Keratinocyte (primary cell): ENCODE data around the gene FNIP2. TPM values are rescaled to one million over a fixed set of nuclear protein-coding genes. Genes with fewer than 3 reads are reported as not detected.

ENCODE experiments used
- DNase-seq: peaks from one replicate; pipeline ENCODE4 v3.0.0-alpha.2; 2011; ENCODE audit warnings: low read depth, missing footprints, low spot score
- FAIRE-seq: peaks from 2 replicates; lab custom pipeline; 2011; peaks lifted over from hg19 to GRCh38; lab: Jason Lieb, UNC
- H2AFZ ChIP-seq: 2 replicates; pipeline ENCODE4 v1.6.0; 2012; ENCODE audit warnings: low read length, control low read depth, inconsistent platforms; ENCODE audit not compliant: control insufficient read depth
- H3K27ac ChIP-seq: 2 replicates; pipeline ENCODE4 v1.5.1; 2011; ENCODE audit warnings: low read length; ENCODE audit not compliant: control insufficient read depth, insufficient read depth
- H3K27me3 ChIP-seq: 3 replicates; pipeline ENCODE4 v1.6.0; 2011; ENCODE audit warnings: low read length; ENCODE audit not compliant: control insufficient read depth, insufficient read depth; ENCODE audit errors: extremely low read depth
- H3K36me3 ChIP-seq, 2 experiments: 2 replicates in 1 of 2; 3 replicates in 1 of 2; pipeline ENCODE4 v1.5.1; 2011; ENCODE audit warnings: low read length in 2 of 2, mild to moderate bottlenecking in 1 of 2; ENCODE audit not compliant: control insufficient read depth in 2 of 2, insufficient read depth in 2 of 2; ENCODE audit errors: extremely low read depth in 1 of 2
- H3K4me1 ChIP-seq: 3 replicates; pipeline ENCODE4 v1.5.1; 2011; ENCODE audit warnings: low read length; ENCODE audit not compliant: control insufficient read depth, insufficient read depth; ENCODE audit errors: extremely low read depth
- H3K4me2 ChIP-seq: 3 replicates; pipeline ENCODE4 v1.6.0; 2011; ENCODE audit warnings: low read depth, low read length; ENCODE audit not compliant: control insufficient read depth, insufficient read depth; ENCODE audit errors: extremely low read depth
- H3K4me3 ChIP-seq, 3 experiments: fragments of 200-600 bp in 1 of 3; sonication (generic) in 1 of 3; 2 replicates in 2 of 3; 3 replicates in 1 of 3; pipeline ENCODE4 v1.5.1; 2011 to 2016; ENCODE audit warnings: low read length in 3 of 3, mild to moderate bottlenecking in 3 of 3, control low read depth in 2 of 3, inconsistent platforms in 1 of 3, low read depth in 1 of 3, mixed read lengths in 1 of 3, mixed run types in 1 of 3, moderate library complexity in 1 of 3; ENCODE audit not compliant: control insufficient read depth in 2 of 3, insufficient read depth in 2 of 3; ENCODE audit errors: extremely low read depth in 1 of 3
- H3K79me2 ChIP-seq: 2 replicates; pipeline ENCODE4 v1.6.0; 2012; ENCODE audit warnings: low read length; ENCODE audit not compliant: control insufficient read depth, insufficient read depth
- H3K9ac ChIP-seq: 3 replicates; pipeline ENCODE4 v1.6.0; 2011; ENCODE audit warnings: low read length; ENCODE audit not compliant: control insufficient read depth, insufficient read depth; ENCODE audit errors: extremely low read depth
- H3K9me1 ChIP-seq: 3 replicates; pipeline ENCODE4 v1.6.0; 2011; ENCODE audit warnings: low read length; ENCODE audit not compliant: control insufficient read depth, insufficient read depth; ENCODE audit errors: extremely low read depth
- H3K9me3 ChIP-seq: 2 replicates; pipeline ENCODE4 v1.5.1; 2012; ENCODE audit warnings: low read depth, low read length; ENCODE audit not compliant: control insufficient read depth
- H4K20me1 ChIP-seq: 3 replicates; pipeline ENCODE4 v1.6.0; 2011; ENCODE audit warnings: low read length; ENCODE audit not compliant: control insufficient read depth, insufficient read depth; ENCODE audit errors: extremely low read depth
- EZH2 ChIP-seq: IDR thresholded peaks from one replicate; pipeline ENCODE4 v1.6.1; 2012; ENCODE audit warnings: inconsistent platforms, mild to moderate bottlenecking, low read length, moderate library complexity
- dilution Hi-C: fragments of 300-500 bp; cut with MboI; formaldehyde crosslinking; loops from one replicate; pipeline ENCODE4 v1.7.0; 2020; ENCODE audit warnings: low sequenced_read_pairs; ENCODE audit not compliant: extremely low pct_ligation_motif_present
- polyA plus RNA-seq, 5 experiments: library from polyadenylated mRNA; depleted of rRNA in 3 of 5; stranded (reverse) in 3 of 5; stranded (forward) in 1 of 5; unstranded in 1 of 5; fragments of >200 nt; gene quantifications; 1 replicate in 1 of 5; 2 replicates in 3 of 5; 3 replicates in 1 of 5; pipeline versions ENCODE4 v1.2.1 to v1.2.3, GENCODE V29; 2011 to 2012; ENCODE audit warnings: missing spikeins in 2 of 5, low read depth in 1 of 5, low replicate concordance in 1 of 5
- TF ChIP-seq, protein P1 (sequence below), 3 experiments: IDR thresholded peaks in 1 of 3; conservative IDR thresholded peaks in 1 of 3; optimal IDR thresholded peaks in 1 of 3; 2 replicates in 2 of 3; 3 replicates in 1 of 3; pipeline versions ENCODE3 to v1.5.1; 2011; ENCODE audit warnings: low read length in 3 of 3, mild to moderate bottlenecking in 3 of 3, moderate library complexity in 2 of 3, control low read depth in 1 of 3, inconsistent platforms in 1 of 3; ENCODE audit not compliant: insufficient read depth in 2 of 3; ENCODE audit errors: extremely low read depth in 1 of 3

The FNIP2 gene
- polyA plus RNA-seq, 1 donor (not counting 4 experiments of a cell fraction or from before 2014, with no cell fraction given) = 6.2 TPM

- H3K4me3 ChIP-seq = no peak overlapping the region
- DNase-seq = no peak
- no peaks in the 10 kb centered on the region for H3K79me2 ChIP-seq
- H3K4me1 ChIP-seq = no peaks in the 10 kb centered on the region
- no peak overlapping the region for H2AFZ ChIP-seq
- no peak for TF ChIP-seq EZH2
- TF ChIP-seq, protein P1, sequence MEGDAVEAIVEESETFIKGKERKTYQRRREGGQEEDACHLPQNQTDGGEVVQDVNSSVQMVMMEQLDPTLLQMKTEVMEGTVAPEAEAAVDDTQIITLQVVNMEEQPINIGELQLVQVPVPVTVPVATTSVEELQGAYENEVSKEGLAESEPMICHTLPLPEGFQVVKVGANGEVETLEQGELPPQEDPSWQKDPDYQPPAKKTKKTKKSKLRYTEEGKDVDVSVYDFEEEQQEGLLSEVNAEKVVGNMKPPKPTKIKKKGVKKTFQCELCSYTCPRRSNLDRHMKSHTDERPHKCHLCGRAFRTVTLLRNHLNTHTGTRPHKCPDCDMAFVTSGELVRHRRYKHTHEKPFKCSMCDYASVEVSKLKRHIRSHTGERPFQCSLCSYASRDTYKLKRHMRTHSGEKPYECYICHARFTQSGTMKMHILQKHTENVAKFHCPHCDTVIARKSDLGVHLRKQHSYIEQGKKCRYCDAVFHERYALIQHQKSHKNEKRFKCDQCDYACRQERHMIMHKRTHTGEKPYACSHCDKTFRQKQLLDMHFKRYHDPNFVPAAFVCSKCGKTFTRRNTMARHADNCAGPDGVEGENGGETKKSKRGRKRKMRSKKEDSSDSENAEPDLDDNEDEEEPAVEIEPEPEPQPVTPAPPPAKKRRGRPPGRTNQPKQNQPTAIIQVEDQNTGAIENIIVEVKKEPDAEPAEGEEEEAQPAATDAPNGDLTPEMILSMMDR (optimal IDR thresholded peaks at IDR 0.05 in 1 of 3, IDR thresholded peaks at IDR 0.05 in 1 of 3, conservative IDR thresholded peaks at IDR 0.05 in 1 of 3; ENCODE audit: extremely low read depth in 1 of 3, insufficient read depth in 2 of 3, low read length in 3 of 3) = no peak
- H3K4me2 ChIP-seq = no peak overlapping the region
- no peaks in the 10 kb centered on the region for H3K27me3 ChIP-seq
- no peak overlapping the region for H3K27ac ChIP-seq
- H3K36me3 ChIP-seq = peaks cover 0 to 2% of the 10 kb centered on the region in 2 experiments
- dilution Hi-C loops = no loop called here
- H3K9me3 ChIP-seq = no peaks in the 10 kb centered on the region
- no peak overlapping the region for H3K9ac ChIP-seq
- no peaks in the 10 kb centered on the region for H4K20me1 ChIP-seq
- H3K9me1 ChIP-seq = no peaks in the 10 kb centered on the region
- peak; percentile 26 for FAIRE-seq
Observed at GRCh38 chr4:158845311-158846041, 76.7 kb downstream of the FNIP2 start.

- TF ChIP-seq EZH2 = no peak
- TF ChIP-seq, protein P1 (optimal IDR thresholded peaks at IDR 0.05 in 1 of 3, IDR thresholded peaks at IDR 0.05 in 1 of 3, conservative IDR thresholded peaks at IDR 0.05 in 1 of 3; ENCODE audit: extremely low read depth in 1 of 3, insufficient read depth in 2 of 3, low read length in 3 of 3) = no peak
- Histone ChIP-seq H3K9me3 (no peaks in the 10 kb centered on the region), H2AFZ (no peak overlapping the region), H3K27me3 (no peaks in the 10 kb centered on the region), H3K9me1 (no peaks in the 10 kb centered on the region), H3K4me3 (no peak overlapping the region), H4K20me1 (no peaks in the 10 kb centered on the region), H3K9ac (no peak overlapping the region), H3K4me2 (no peak overlapping the region), H3K79me2 (no peaks in the 10 kb centered on the region), H3K27ac (no peak overlapping the region), H3K36me3 (peaks cover 2% of the 10 kb centered on the region in 2 experiments), H3K4me1 (peaks cover 3% of the 10 kb centered on the region)
- DNase-seq (no peak), FAIRE-seq (no peak)
- dilution Hi-C loops = no loop called here
Observed at GRCh38 chr4:158847535-158847934, 78.7 kb downstream of the FNIP2 start.
